SK-N-SH (cell line): ENCODE results near the gene HPX. TPM values are rescaled to one million over a fixed set of nuclear protein-coding genes. Genes with fewer than 3 reads are reported as not detected.

Experiments
- CTCF ChIA-PET: fragments of 300-600, 350-600 bp; formaldehyde crosslinking; extraction: SDS; loops from one replicate; lab custom pipeline; 2021; lab: Yijun Ruan, JAX
- POLR2A ChIA-PET: fragments of 350-600 bp; sonication (Branson Sonifier 250); formaldehyde crosslinking; extraction: SDS; loops from one replicate; lab custom pipeline; 2020; ENCODE audit warnings: antibody characterized with exemption, inconsistent platforms; lab: Yijun Ruan, JAX
- DNase-seq: peaks from one replicate; pipeline ENCODE4 v3.0.0; 2012
- H2AFZ ChIP-seq: fragments of 200-600 bp; sonication (generic); 2 replicates; pipeline ENCODE4 v1.8.1; 2016; ENCODE audit warnings: antibody characterized with exemption, mild to moderate bottlenecking, low read depth
- H3F3A ChIP-seq: fragments of 200-600 bp; sonication (generic); replicated peaks from 2 replicates; pipeline ENCODE3; 2016; ENCODE audit warnings: antibody characterized with exemption, mild to moderate bottlenecking; ENCODE audit not compliant: insufficient read depth
- H3K27ac ChIP-seq, 2 experiments: fragments of 200-500 bp in 1 of 2; fragments of 200-600 bp in 1 of 2; sonication (Bioruptor generic) in 1 of 2; sonication (generic), shearing (Covaris generic) in 1 of 2; 2 replicates each; pipeline versions ENCODE4 v1.5.1 to v1.6.1; 2014 to 2016; ENCODE audit warnings: low read depth in 2 of 2, inconsistent platforms in 1 of 2, low read length in 1 of 2, mild to moderate bottlenecking in 1 of 2, mixed read lengths in 1 of 2
- H3K27me3 ChIP-seq: fragments of 200-600 bp; sonication (generic), shearing (Covaris generic); 2 replicates; pipeline ENCODE4 v1.6.1; 2016; ENCODE audit warnings: mixed run types; ENCODE audit not compliant: insufficient read depth
- H3K36me3 ChIP-seq, 2 experiments: fragments of 200-500 bp in 1 of 2; fragments of 200-600 bp in 1 of 2; sonication (Bioruptor generic) in 1 of 2; sonication (generic) in 1 of 2; replicated peaks in 1 of 2; 2 replicates each; pipeline versions ENCODE3 to v1.5.1; 2014 to 2016; ENCODE audit warnings: low read length in 1 of 2, mild to moderate bottlenecking in 1 of 2; ENCODE audit not compliant: insufficient read depth in 2 of 2, control insufficient read depth in 1 of 2
- H3K4me1 ChIP-seq, 2 experiments: fragments of 200-500 bp in 1 of 2; fragments of 200-600 bp in 1 of 2; sonication (Bioruptor generic) in 1 of 2; sonication (generic), shearing (Covaris generic) in 1 of 2; 2 replicates each; pipeline versions ENCODE4 v1.5.1 to v1.6.1; 2014 to 2016; ENCODE audit warnings: low read depth in 1 of 2, low read length in 1 of 2, mixed run types in 1 of 2; ENCODE audit not compliant: insufficient read depth in 2 of 2, control insufficient read depth in 1 of 2
- H3K4me2 ChIP-seq: fragments of 200-600 bp; sonication (generic), shearing (Covaris generic); 2 replicates; pipeline ENCODE4 v1.6.1; 2017; ENCODE audit warnings: mixed run types
- H3K4me3 ChIP-seq, 2 experiments: fragments of 200-500 bp in 1 of 2; fragments of 200-600 bp in 1 of 2; sonication (Bioruptor generic) in 1 of 2; sonication (generic), shearing (Covaris generic) in 1 of 2; 2 replicates each; pipeline versions ENCODE4 v1.5.1 to v1.8.1; 2014 to 2016; ENCODE audit warnings: low read depth in 2 of 2, inconsistent platforms in 1 of 2, low read length in 1 of 2, mild to moderate bottlenecking in 1 of 2, mixed read lengths in 1 of 2, moderate library complexity in 1 of 2
- H3K79me2 ChIP-seq: fragments of 200-600 bp; sonication (generic); 2 replicates; pipeline ENCODE4 v1.8.1; 2017; ENCODE audit warnings: mild to moderate bottlenecking; ENCODE audit not compliant: insufficient read depth
- H3K9ac ChIP-seq: fragments of 200-600 bp; sonication (generic); 2 replicates; pipeline ENCODE4 v1.6.1; 2017; ENCODE audit warnings: mixed run types
- H3K9me2 ChIP-seq: fragments of 200-600 bp; sonication (generic); 2 replicates; pipeline ENCODE4 v1.6.1; 2017; ENCODE audit warnings: mixed run types
- H3K9me3 ChIP-seq: fragments of 200-600 bp; sonication (generic); 2 replicates; pipeline ENCODE4 v1.6.1; 2017; ENCODE audit warnings: mixed run types, mild to moderate bottlenecking, moderate library complexity
- H4K20me1 ChIP-seq: fragments of 200-600 bp; sonication (generic); 2 replicates; pipeline ENCODE4 v1.6.1; 2017; ENCODE audit warnings: mild to moderate bottlenecking, mixed run types; ENCODE audit not compliant: insufficient read depth
- CTCF ChIP-seq: fragments of 200-600 bp; sonication (generic); IDR thresholded peaks from 2 replicates; pipeline ENCODE4 v1.6.1; 2017; ENCODE audit warnings: antibody characterized with exemption, mild to moderate bottlenecking, moderate library complexity
- EP300 ChIP-seq, 2 experiments: IDR thresholded peaks; 2 replicates each; pipeline versions ENCODE4 v1.4.0 to v1.6.1; 2012; ENCODE audit warnings: borderline replicate concordance in 1 of 2, low read depth in 1 of 2, low read length in 1 of 2
- FOXJ3 ChIP-seq: sonication (generic); formaldehyde crosslinking; IDR thresholded peaks from 2 replicates; pipeline ENCODE4 v1.5.1; 2020; ENCODE audit warnings: mild to moderate bottlenecking, missing genetic modification reagents
- GABPA ChIP-seq: IDR thresholded peaks from 2 replicates; pipeline ENCODE4 v1.4.0; 2012; ENCODE audit warnings: low read depth, mild to moderate bottlenecking
- JUND ChIP-seq: IDR thresholded peaks from 2 replicates; pipeline ENCODE4 v1.4.0; 2012
- MAX ChIP-seq: IDR thresholded peaks from 2 replicates; pipeline ENCODE4 v1.4.0; 2012; ENCODE audit warnings: low read depth
- PBX3 ChIP-seq: IDR thresholded peaks from 2 replicates; pipeline ENCODE4; 2012
- POLR2AphosphoS5 ChIP-seq: IDR thresholded peaks from 2 replicates; pipeline ENCODE4 v1.6.1; 2012; ENCODE audit warnings: low read depth, low read length
- RCOR1 ChIP-seq: fragments of 150-350 bp; IDR thresholded peaks from 2 replicates; pipeline ENCODE4 v1.6.1; 2017; ENCODE audit warnings: antibody characterized with exemption, low read length
- REST ChIP-seq: IDR thresholded peaks from 2 replicates; pipeline ENCODE4 v1.6.1; 2012; ENCODE audit warnings: mild to moderate bottlenecking, low read depth, low read length, moderate library complexity
- RFX5 ChIP-seq: IDR thresholded peaks from 2 replicates; pipeline ENCODE4 v1.6.1; 2012; ENCODE audit warnings: mild to moderate bottlenecking, improper control_type of control experiment, low read length
- TAF1 ChIP-seq: IDR thresholded peaks from 2 replicates; pipeline ENCODE4 v1.6.1; 2012; ENCODE audit warnings: low read depth, mild to moderate bottlenecking, low read length, moderate library complexity, borderline replicate concordance
- TCF12 ChIP-seq: IDR thresholded peaks from 2 replicates; pipeline ENCODE4 v1.4.0; 2012
- YY1 ChIP-seq: IDR thresholded peaks from 2 replicates; pipeline ENCODE4 v1.4.0; 2012; ENCODE audit warnings: low read depth, mild to moderate bottlenecking
- ZBTB33 ChIP-seq: IDR thresholded peaks from 2 replicates; pipeline ENCODE4 v1.4.0; 2012; ENCODE audit warnings: low read depth, borderline replicate concordance
- WGBS: methylation state at CpG from one replicate; pipeline ENCODE4 v1.1.6; 2017; ENCODE audit warnings: low lambda C conversion rate; 5-methylcytosine and 5-hydroxymethylcytosine counted together
- polyA plus RNA-seq, 3 experiments: library from polyadenylated mRNA; depleted of rRNA; stranded (reverse); fragments of >200 nt; gene quantifications; 2 replicates each; pipeline ENCODE4 v1.2.3, GENCODE V29; 2012

Gene HPX
- polyA plus RNA-seq, 1 of the 3 experiments (the other 2 are of a cell fraction) = 1.8 TPM

- H3K27me3 ChIP-seq = no peaks in the 10 kb centered on the region
- H3K4me2 ChIP-seq = no peak overlapping the region
- H3K9me2 ChIP-seq = no peaks in the 10 kb centered on the region
- H3K4me1 ChIP-seq = peaks cover 0 to 8% of the 10 kb centered on the region in 2 experiments; a peak in 1 of 4 replicates
- 90% methylated on average over 3 of the region's 3 CpGs for WGBS
- H3F3A ChIP-seq = no peaks in the 10 kb centered on the region
- H3K27ac ChIP-seq = no peak overlapping the region
- 0 out of 2 replicates have a peak, but pooled peaks cover 5% of the 10 kb centered on the region for H3K79me2 ChIP-seq
- CTCF ChIA-PET = interaction anchor here (1.6 to 4.1 kb wide), 4 partner anchors 18 to 285 kb away, joined by 7 to 14 read pairs (median 10); no protein-coding TSS in a partner anchor
- no peaks in the 10 kb centered on the region for H3K36me3 ChIP-seq
- DNase-seq = no peak
- no peaks in the 10 kb centered on the region for H3K9me3 ChIP-seq
- POLR2A ChIA-PET = no interaction called here
- no peak overlapping the region for H3K4me3 ChIP-seq
- TF ChIP-seq CTCF (no peak), REST (peak; percentile 71)
- no peaks in the 10 kb centered on the region for H4K20me1 ChIP-seq
- no peak overlapping the region for H2AFZ ChIP-seq
- H3K9ac ChIP-seq = no peak overlapping the region
Measured at GRCh38 chr11:6420677-6421076, 20.1 kb downstream of the HPX start.

GRCh38 chr11:6419009-6419631, 21.7 kb downstream of the HPX start, which contains the start of gene APBB1:
Gene APBB1, minus strand, starts transcription at chr11:6419094. Its CDS starts 7,747 bp downstream, at chr11:6411347.
- no peaks in the 10 kb centered on the region for H3K27me3 ChIP-seq
- H3K79me2 ChIP-seq = 0 out of 2 replicates have a peak, but pooled peaks cover 5% of the 10 kb centered on the region
- H2AFZ ChIP-seq = peak within 1 kb of the TSS; percentile 93
- no peaks in the 10 kb centered on the region for H3K9me2 ChIP-seq
- peak within 1 kb of the TSS in 1 of 2 experiments; percentile 80; a peak in 2 of 4 replicates for H3K27ac ChIP-seq
- H4K20me1 ChIP-seq = no peaks in the 10 kb centered on the region
- H3K9me3 ChIP-seq = no peaks in the 10 kb centered on the region
- H3K9ac ChIP-seq = peak within 1 kb of the TSS; percentile 78
- WGBS = 2% methylated on average over 14 of the region's 75 CpGs
- CTCF ChIA-PET = interaction anchor here (0.8 to 4.1 kb wide), 10 partner anchors 13 to 287 kb away, joined by 3 to 14 read pairs (median 8); no protein-coding TSS in a partner anchor
- H3K4me2 ChIP-seq = peak within 1 kb of the TSS; percentile 82
- POLR2A ChIA-PET = interaction anchor here (0.6 to 1.8 kb wide), 21 partner anchors 7 to 227 kb away, joined by 3 to 9 read pairs (median 4); partner anchors contain the start of genes HPX, SMPD1, TAF10 and TRIM3
- peaks cover 0 to 11% of the 10 kb centered on the region in 2 experiments; a peak in 1 of 4 replicates for H3K4me1 ChIP-seq
- peak within 1 kb of the TSS; percentile 74 to 77 for H3K4me3 ChIP-seq
- peak; percentile 96 for DNase-seq
- H3F3A ChIP-seq = no peaks in the 10 kb centered on the region
- no peaks in the 10 kb centered on the region for H3K36me3 ChIP-seq
- TF ChIP-seq TCF12 (no peak), TAF1 (no peak), YY1 (peak; percentile 67; the same call in 1 of the 2 replicates), JUND (no peak), RFX5 (no peak), RCOR1 (no peak), FOXJ3 (CRISPR knock-in tag) (no peak), POLR2AphosphoS5 (peak; percentile 37; the same call in 1 of the 2 replicates), GABPA (no peak), MAX (no peak), PBX3 (no peak), ZBTB33 (no peak), EP300 (IDR thresholded peaks at IDR 0.05; ENCODE audit: borderline replicate concordance in 1 of 2, low read depth in 1 of 2, low read length in 1 of 2) (no peak)
